Measurements from ENCODE around the gene CACNA2D3.

The CACNA2D3 gene

DNA sequence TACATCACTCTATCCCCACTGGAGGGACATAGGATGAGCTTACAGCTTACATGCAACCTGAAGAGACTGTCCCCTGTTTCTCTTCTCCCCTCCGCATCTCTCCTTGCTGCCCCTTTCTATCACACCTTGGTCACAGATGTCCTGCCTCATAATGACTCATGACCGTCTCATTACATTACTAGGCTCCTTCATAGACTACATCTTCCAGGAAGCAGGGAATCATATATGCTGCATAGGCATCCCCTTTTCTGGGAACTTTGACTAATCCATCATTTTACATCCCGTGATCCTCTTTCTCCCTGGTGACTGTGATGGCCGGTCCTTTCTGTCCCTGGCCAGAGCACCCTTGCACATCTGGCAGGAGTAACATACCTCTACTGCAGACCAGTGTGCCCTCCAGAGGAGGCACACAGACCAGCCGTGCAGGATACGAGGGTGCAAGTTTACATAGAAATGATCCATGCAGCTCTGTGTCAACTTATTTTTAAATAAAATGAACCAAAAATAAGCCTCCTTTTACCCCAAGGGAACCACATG, 188.9 kb downstream of the CACNA2D3 start:
- CTCF ChIA-PET, result no interaction called here
- POLR2A ChIA-PET, result no interaction called here
- TF ChIP-seq NFRKB (IDR thresholded peaks at IDR 0.05), result no peak
- TF ChIP-seq ARNT (IDR thresholded peaks at IDR 0.05), result no peak
- no peak for TF ChIP-seq HDGF (IDR thresholded peaks at IDR 0.05; ENCODE audit: borderline replicate concordance)
- TF ChIP-seq CTBP1 (IDR thresholded peaks at IDR 0.05; ENCODE audit: borderline replicate concordance), result no peak
- TF ChIP-seq BHLHE40 (IDR thresholded peaks at IDR 0.05; ENCODE audit: borderline replicate concordance), result no peak
- no peak for TF ChIP-seq L3MBTL2 (conservative IDR thresholded peaks at IDR 0.05)
- TF ChIP-seq FOXA1 (IDR thresholded peaks at IDR 0.05), result no peak
- TF ChIP-seq ZNF384 (IDR thresholded peaks at IDR 0.05), result no peak
- TF ChIP-seq TARDBP (IDR thresholded peaks at IDR 0.05), result no peak
- no peak for TF ChIP-seq LEF1 (IDR thresholded peaks at IDR 0.05; ENCODE audit: borderline replicate concordance)
- TF ChIP-seq, protein P1, sequence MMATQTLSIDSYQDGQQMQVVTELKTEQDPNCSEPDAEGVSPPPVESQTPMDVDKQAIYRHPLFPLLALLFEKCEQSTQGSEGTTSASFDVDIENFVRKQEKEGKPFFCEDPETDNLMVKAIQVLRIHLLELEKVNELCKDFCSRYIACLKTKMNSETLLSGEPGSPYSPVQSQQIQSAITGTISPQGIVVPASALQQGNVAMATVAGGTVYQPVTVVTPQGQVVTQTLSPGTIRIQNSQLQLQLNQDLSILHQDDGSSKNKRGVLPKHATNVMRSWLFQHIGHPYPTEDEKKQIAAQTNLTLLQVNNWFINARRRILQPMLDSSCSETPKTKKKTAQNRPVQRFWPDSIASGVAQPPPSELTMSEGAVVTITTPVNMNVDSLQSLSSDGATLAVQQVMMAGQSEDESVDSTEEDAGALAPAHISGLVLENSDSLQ (IDR thresholded peaks at IDR 0.05), result no peak
- no peak for TF ChIP-seq SP1 (IDR thresholded peaks at IDR 0.05)
- no peak for TF ChIP-seq FOXM1 (IDR thresholded peaks at IDR 0.05; ENCODE audit: borderline replicate concordance)
- TF ChIP-seq FOXK2 (IDR thresholded peaks at IDR 0.05), result no peak
- TF ChIP-seq SUZ12 (IDR thresholded peaks at IDR 0.05), result no peak
- no peak for TF ChIP-seq ELF4 (IDR thresholded peaks at IDR 0.05)

DNA sequence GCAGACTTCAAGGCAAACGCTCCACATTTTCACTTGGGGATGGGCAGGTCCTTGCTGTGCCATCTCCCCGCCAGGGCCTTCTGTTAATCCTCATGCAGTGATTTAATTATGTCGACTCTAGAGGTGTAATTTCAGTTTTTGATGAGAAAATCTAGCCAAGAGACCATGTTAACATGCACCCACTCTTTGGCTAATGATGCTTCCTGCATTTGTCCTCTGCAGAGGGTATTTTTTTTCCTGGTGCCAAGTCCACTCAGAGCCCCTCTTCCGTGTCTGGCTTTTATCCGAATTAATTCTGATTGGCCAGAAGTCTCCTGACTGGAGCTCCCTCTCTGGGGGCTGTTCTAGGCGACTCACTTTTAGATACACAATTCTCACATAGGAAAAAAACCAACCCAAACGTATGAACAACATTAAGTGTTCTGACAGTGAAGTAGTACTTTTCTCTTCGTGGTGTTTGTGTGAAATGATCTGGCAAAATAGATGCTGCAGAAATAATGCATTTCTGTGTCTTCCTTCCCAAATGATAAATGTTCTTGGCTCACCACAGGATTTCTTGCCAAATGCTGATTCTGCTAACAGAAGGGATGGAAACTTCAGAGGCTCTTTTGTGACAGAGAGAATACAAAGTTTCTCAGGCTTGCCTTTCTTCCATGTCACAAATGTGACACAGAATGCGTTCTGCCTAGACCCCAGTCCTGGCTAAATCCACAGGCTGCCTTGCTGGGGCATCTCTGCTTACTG, 190.0 kb downstream of the CACNA2D3 start:
- DNase-seq (ENCODE audit: extremely low spot score), result no peak
- TF ChIP-seq, protein P1 (IDR thresholded peaks at IDR 0.05), result no peak
- TF ChIP-seq NFRKB (IDR thresholded peaks at IDR 0.05) (no peak), FOXM1 (IDR thresholded peaks at IDR 0.05; ENCODE audit: borderline replicate concordance) (no peak)
- ChIA-PET CTCF (no interaction called here), POLR2A (no interaction called here)

More for the DNA sequence above, 188.9 kb downstream of the CACNA2D3 start:
- DNase-seq (ENCODE audit: extremely low spot score), result no peak

DNA sequence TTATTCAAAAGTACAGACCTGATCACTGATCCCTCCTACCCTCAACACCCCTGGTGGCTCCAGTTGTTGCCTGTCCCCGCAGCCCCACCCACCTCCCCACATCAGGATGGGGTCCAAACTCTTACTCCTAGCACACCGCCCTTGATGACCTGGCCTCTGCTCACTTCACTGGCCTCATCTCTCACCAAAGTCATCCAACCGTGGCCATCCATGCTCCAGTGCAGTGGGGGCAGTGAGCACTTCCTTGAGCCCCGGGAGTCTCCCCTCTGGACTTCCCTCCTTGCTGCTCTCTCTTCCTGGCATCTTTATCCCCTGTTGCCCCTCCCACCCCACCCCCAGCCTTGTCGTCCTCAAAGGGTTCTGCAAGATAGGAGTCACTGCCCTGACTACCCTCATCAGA, 191.1 kb downstream of the CACNA2D3 start:
- ChIA-PET CTCF (no interaction called here), POLR2A (no interaction called here)
- TF ChIP-seq FOXK2 (IDR thresholded peaks at IDR 0.05) (no peak), LEF1 (IDR thresholded peaks at IDR 0.05; ENCODE audit: borderline replicate concordance) (no peak), SUZ12 (IDR thresholded peaks at IDR 0.05) (no peak), ZNF384 (IDR thresholded peaks at IDR 0.05) (no peak), ARNT (IDR thresholded peaks at IDR 0.05) (no peak), BHLHE40 (IDR thresholded peaks at IDR 0.05; ENCODE audit: borderline replicate concordance) (no peak), FOXM1 (IDR thresholded peaks at IDR 0.05; ENCODE audit: borderline replicate concordance) (no peak), CTBP1 (IDR thresholded peaks at IDR 0.05; ENCODE audit: borderline replicate concordance) (no peak), NFRKB (IDR thresholded peaks at IDR 0.05) (no peak), SP1 (IDR thresholded peaks at IDR 0.05) (no peak), HDGF (IDR thresholded peaks at IDR 0.05; ENCODE audit: borderline replicate concordance) (no peak), ELF4 (IDR thresholded peaks at IDR 0.05) (no peak)
- TF ChIP-seq, protein P1 (IDR thresholded peaks at IDR 0.05), result no peak
- no peak for DNase-seq (ENCODE audit: extremely low spot score)

DNA sequence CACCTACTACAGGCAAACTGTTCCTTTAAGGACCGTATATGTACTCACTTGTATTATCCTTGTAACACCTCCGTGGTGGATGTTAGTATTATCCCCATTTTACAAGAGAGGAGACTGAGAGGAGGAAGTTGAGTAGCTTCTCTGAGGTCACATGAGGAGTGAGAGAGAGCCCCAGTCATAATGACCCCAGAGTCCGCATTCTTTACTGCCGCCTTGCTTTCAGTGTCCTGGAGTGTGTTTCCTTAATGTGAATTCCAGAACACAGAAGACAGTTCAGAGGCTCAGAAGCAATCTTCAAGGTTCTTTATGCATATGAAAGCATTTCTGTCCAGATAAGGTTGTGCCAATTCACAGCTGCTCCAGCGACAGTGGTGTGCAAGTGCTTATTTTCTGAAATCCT, 199.2 kb downstream of the CACNA2D3 start:
- TF ChIP-seq ELF4 (IDR thresholded peaks at IDR 0.05) (no peak), FOXA1 (IDR thresholded peaks at IDR 0.05) (no peak), FOXK2 (IDR thresholded peaks at IDR 0.05) (no peak), FOXM1 (IDR thresholded peaks at IDR 0.05; ENCODE audit: borderline replicate concordance) (no peak), ARNT (IDR thresholded peaks at IDR 0.05) (no peak), CTBP1 (IDR thresholded peaks at IDR 0.05; ENCODE audit: borderline replicate concordance) (no peak), SP1 (IDR thresholded peaks at IDR 0.05) (no peak), LEF1 (IDR thresholded peaks at IDR 0.05; ENCODE audit: borderline replicate concordance) (no peak), ZNF384 (IDR thresholded peaks at IDR 0.05) (no peak), SUZ12 (IDR thresholded peaks at IDR 0.05) (no peak), BHLHE40 (IDR thresholded peaks at IDR 0.05; ENCODE audit: borderline replicate concordance) (no peak)
- TF ChIP-seq, protein P1 (IDR thresholded peaks at IDR 0.05), result no peak
- ChIA-PET POLR2A (no interaction called here), CTCF (no interaction called here)
- DNase-seq (ENCODE audit: extremely low spot score), result no peak

DNA sequence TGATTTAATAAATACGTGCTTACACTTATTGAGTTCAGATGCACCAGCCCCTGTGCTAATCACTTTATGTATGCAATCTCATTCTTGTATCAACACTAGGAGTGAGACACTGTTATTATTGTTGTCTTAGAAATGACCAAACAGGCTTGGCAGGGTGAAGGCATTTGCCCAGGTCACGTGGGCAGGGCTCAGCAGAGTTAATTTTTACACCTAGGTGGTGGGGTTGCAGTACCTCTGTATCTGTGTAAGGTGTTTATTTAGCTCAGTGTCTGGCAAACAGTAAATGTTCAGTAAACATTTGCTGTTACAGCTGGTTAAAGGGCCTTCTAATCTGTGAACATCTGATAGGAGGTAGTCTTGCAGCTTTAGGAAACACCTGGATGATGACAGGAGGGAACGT, 200.0 kb downstream of the CACNA2D3 start:
- ChIA-PET CTCF (interaction anchor here (0.6 kb wide), 1 partner anchor 134 kb away, joined by 3 read pairs; no protein-coding TSS in a partner anchor), POLR2A (no interaction called here)
- no peak for TF ChIP-seq FOXA1 (IDR thresholded peaks at IDR 0.05)
- no peak for TF ChIP-seq FOXK2 (IDR thresholded peaks at IDR 0.05)
- no peak for TF ChIP-seq FOXM1 (IDR thresholded peaks at IDR 0.05; ENCODE audit: borderline replicate concordance)
- no peak for TF ChIP-seq ELF4 (IDR thresholded peaks at IDR 0.05)
- TF ChIP-seq TARDBP (IDR thresholded peaks at IDR 0.05), result no peak
- no peak for TF ChIP-seq NFRKB (IDR thresholded peaks at IDR 0.05)
- TF ChIP-seq SUZ12 (IDR thresholded peaks at IDR 0.05), result no peak
- TF ChIP-seq, protein P1 (IDR thresholded peaks at IDR 0.05), result no peak
- no peak for TF ChIP-seq ZNF384 (IDR thresholded peaks at IDR 0.05)
- DNase-seq (ENCODE audit: extremely low spot score), result no peak

Measured in HEK293T (cell line).